MCF 10A (cell line): ENCODE data around the gene ENO2. TPM values are rescaled to one million over a fixed set of nuclear protein-coding genes. Genes with fewer than 3 reads are reported as not detected.
A peak's percentile ranks its signal among the peaks of the same experiment; 100 is the strongest.

Experiments used
- BruUV-seq: library from RNA; stranded (reverse); fragments of 400-500 nt; replicated peaks from 2 replicates; lab custom pipeline; 2021; lab: Mats Ljungman, UMichigan
- CTCF ChIA-PET: fragments of 300-600 bp; sonication (Branson Sonifier 250); formaldehyde crosslinking; extraction: SDS; loops from one replicate; lab custom pipeline; 2021; ENCODE audit warnings: antibody characterized with exemption, inconsistent platforms; lab: Yijun Ruan, JAX
- POLR2A ChIA-PET: fragments of 300-600, 350-650 bp; sonication (Branson Sonifier 250); formaldehyde crosslinking; extraction: SDS; loops from one replicate; lab custom pipeline; 2020; ENCODE audit warnings: antibody characterized with exemption, inconsistent platforms; lab: Yijun Ruan, JAX
- DNase-seq: peaks from one replicate; pipeline ENCODE4 v3.0.0-alpha.2; 2018; ENCODE audit not compliant: unreplicated experiment
- H3K27ac Mint-ChIP-seq: one replicate; pipeline ENCODE4 v1.8.0; 2022; ENCODE audit warnings: mild to moderate bottlenecking, low read depth, mixed read lengths; ENCODE audit not compliant: unreplicated experiment
- H3K27me3 Mint-ChIP-seq: one replicate; pipeline ENCODE4 v1.8.0; 2022; ENCODE audit warnings: mixed read lengths; ENCODE audit not compliant: insufficient read depth, unreplicated experiment
- H3K36me3 Mint-ChIP-seq: one replicate; pipeline ENCODE4 v1.8.0; 2022; ENCODE audit warnings: mild to moderate bottlenecking, moderate library complexity, mixed read lengths; ENCODE audit not compliant: insufficient read depth, unreplicated experiment
- H3K4me1 Mint-ChIP-seq: one replicate; pipeline ENCODE4 v1.8.0; 2022; ENCODE audit warnings: mixed read lengths; ENCODE audit not compliant: insufficient read depth, unreplicated experiment
- H3K4me3 Mint-ChIP-seq: one replicate; pipeline ENCODE4 v1.8.0; 2022; ENCODE audit warnings: mild to moderate bottlenecking, moderate library complexity, mixed read lengths; ENCODE audit not compliant: unreplicated experiment
- H3K9me3 Mint-ChIP-seq: one replicate; pipeline ENCODE4 v1.8.0; 2022; ENCODE audit warnings: mixed read lengths; ENCODE audit not compliant: unreplicated experiment
- CTCF ChIP-seq: fragments of 200-600 bp; IDR thresholded peaks from one replicate; pipeline ENCODE4 v1.8.0; 2022; ENCODE audit warnings: antibody characterized with exemption, mild to moderate bottlenecking; ENCODE audit not compliant: unreplicated experiment
- intact Hi-C: fragments of 100-400 bp; cut with micrococcal nuclease; formaldehyde crosslinking; loops from 2 replicates; pipeline ENCODE4 v1.14.1; 2022
- total RNA-seq: library from RNA; stranded (reverse); gene quantifications from 2 replicates; pipeline ENCODE4 v1.2.3, GENCODE V29; 2022

Gene ENO2
- total RNA-seq, 1 experiment from 2014 or later: 0.30 TPM

GRCh38 chr12:6946033-6946919, 31.9 kb downstream of the ENO2 start:
- Mint-ChIP-seq H3K4me3 (peak overlapping the region; percentile 85), H3K4me1 (peaks cover 32% of the 10 kb centered on the region)
- POLR2A ChIA-PET: interaction anchor here (0.5 to 6.8 kb wide), 25 partner anchors 8 to 584 kb away, joined by 3 to 495 read pairs (median 4); partner anchors contain the start of genes ATN1, C1RL, EMG1 and LPCAT3

GRCh38 chr12:6946920-6947374, 32.6 kb downstream of the ENO2 start:
- POLR2A ChIA-PET: interaction anchor here (0.6 to 6.8 kb wide), 15 partner anchors 11 to 513 kb away, joined by 3 to 495 read pairs (median 40); partner anchors contain the start of genes ATN1, C1RL, EMG1 and LPCAT3
- H3K27ac Mint-ChIP-seq: no peak overlapping the region

More at GRCh38 chr12:6946033-6946919, 31.9 kb downstream of the ENO2 start:
- Mint-ChIP-seq H3K9me3 (no peaks in the 10 kb centered on the region), H3K27me3 (no peaks in the 10 kb centered on the region), H3K27ac (peak overlapping the region; percentile 98), H3K36me3 (peaks cover 49% of the 10 kb centered on the region)
- intact Hi-C loops: no loop called here
- CTCF ChIA-PET: interaction anchor here (0.6 to 5.5 kb wide), 21 partner anchors 11 to 744 kb away, joined by 3 to 160 read pairs (median 5); partner anchors contain the start of genes C1RL, C1S, LPCAT3 and MLF2
- peak; percentile 95 for DNase-seq
- TF ChIP-seq CTCF: no peak
- BruUV-seq: no TSS peak

GRCh38 chr12:6947615-6948014, 33.2 kb downstream of the ENO2 start:
- CTCF ChIA-PET: interaction anchor here (0.6 to 5.5 kb wide), 12 partner anchors 9 to 524 kb away, joined by 3 to 160 read pairs (median 4); partner anchors contain the start of gene C1RL
- H3K4me1 Mint-ChIP-seq: peaks cover 32% of the 10 kb centered on the region
- intact Hi-C loops: no loop called here
- H3K4me3 Mint-ChIP-seq: no peak overlapping the region
- no TSS peak for BruUV-seq
- H3K36me3 Mint-ChIP-seq: peaks cover 36% of the 10 kb centered on the region
- no peaks in the 10 kb centered on the region for H3K27me3 Mint-ChIP-seq
- no peaks in the 10 kb centered on the region for H3K9me3 Mint-ChIP-seq
- POLR2A ChIA-PET: interaction anchor here (0.8 to 6.8 kb wide), 5 partner anchors 16 to 75 kb away, joined by 3 to 495 read pairs (median 52); partner anchors contain the start of genes EMG1, LPCAT3, PHB2 and SPSB2
- peak overlapping the region; percentile 33 for H3K27ac Mint-ChIP-seq
- TF ChIP-seq CTCF: no peak
- DNase-seq: no peak

More at GRCh38 chr12:6946920-6947374, 32.6 kb downstream of the ENO2 start:
- Mint-ChIP-seq H3K36me3 (peaks cover 43% of the 10 kb centered on the region), H3K4me3 (peak overlapping the region; percentile 85), H3K27me3 (no peaks in the 10 kb centered on the region), H3K4me1 (peaks cover 32% of the 10 kb centered on the region), H3K9me3 (no peaks in the 10 kb centered on the region)
- intact Hi-C loops: no loop called here
- CTCF ChIA-PET: interaction anchor here (0.6 to 5.5 kb wide), 18 partner anchors 9 to 743 kb away, joined by 3 to 160 read pairs (median 4); partner anchors contain the start of genes C1RL, LPCAT3 and MLF2
- no TSS peak for BruUV-seq
- DNase-seq: no peak
- TF ChIP-seq CTCF: no peak
